GM18870 (cell line): ENCODE measurements around the gene BOLA2B.
"Not testable (repeated sequence)": the region's sequence is repeated elsewhere in the genome, so short reads cannot be mapped to it uniquely, and the experiment has no call there.

ENCODE experiments used
- ATAC-seq: cut with Tn5 transposase; IDR thresholded peaks from one replicate; pipeline ENCODE4 v1.9.1; 2021; ENCODE audit warnings: moderate library complexity; ENCODE audit not compliant: unreplicated experiment

Gene BOLA2B

GRCh38 chr16:30184891-30185682 lies 8.4 kb downstream of the BOLA2B start:
- ATAC-seq = no peak

- ATAC-seq = no peak
These were observed 9.2 kb downstream of the BOLA2B start for GRCh38 chr16:30184096-30184890.

- no peak for ATAC-seq
These were observed 10.0 kb downstream of the BOLA2B start, which contains the start of gene CORO1A for GRCh38 chr16:30183233-30184095. Gene CORO1A (plus strand): TSS chr16:30183602. CDS start chr16:30185210, 1,608 bp downstream.

- ATAC-seq = no peak
These were observed 12.7 kb downstream of the BOLA2B start for GRCh38 chr16:30180741-30181140.

DNA sequence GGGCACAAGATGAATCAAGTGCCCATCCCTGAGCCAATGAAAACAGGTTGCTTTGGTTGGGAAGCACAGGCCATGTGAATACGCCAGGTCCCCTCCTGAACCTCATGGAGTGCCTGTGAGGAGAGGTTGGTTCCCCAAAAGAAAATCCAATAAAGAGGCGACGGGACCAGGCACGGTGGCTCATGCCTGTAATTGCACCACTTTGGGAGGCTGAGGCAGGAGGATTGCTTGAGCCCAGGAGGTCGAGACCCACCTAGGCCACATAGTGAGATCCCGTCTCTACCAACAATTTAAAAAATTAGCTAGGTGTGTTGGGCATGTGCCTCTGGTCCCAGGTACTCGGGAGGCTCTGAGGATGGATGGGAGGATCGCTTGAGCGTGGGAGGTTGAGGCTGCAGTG lies 13.5 kb downstream of the BOLA2B start:
- ATAC-seq = no peak

GRCh38 chr16:30179195-30179594 lies 14.3 kb downstream of the BOLA2B start:
- ATAC-seq = no peak

DNA sequence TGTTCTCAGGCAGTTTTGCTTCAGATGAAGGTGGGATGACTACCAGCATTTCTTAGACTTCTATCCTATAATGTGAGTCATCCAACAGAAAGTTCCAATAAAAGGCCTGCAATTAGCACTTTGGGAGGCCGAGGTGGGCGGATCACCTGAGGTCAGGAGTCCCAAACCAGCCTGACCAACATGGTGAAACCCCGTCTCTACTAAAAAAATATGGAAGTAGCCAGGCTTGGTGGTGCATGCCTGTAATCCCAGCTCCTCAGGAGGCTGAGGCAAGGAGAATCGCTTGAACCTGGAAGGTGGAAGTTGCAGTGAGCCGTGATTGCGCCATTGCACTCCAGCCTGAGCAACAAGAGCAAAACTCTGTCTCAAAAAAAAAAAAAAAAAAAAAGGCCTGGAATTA lies 16.6 kb downstream of the BOLA2B start:
- not testable (repeated sequence) for ATAC-seq

GRCh38 chr16:30173054-30173453 lies 20.4 kb downstream of the BOLA2B start:
- no peak for ATAC-seq

- not testable (repeated sequence) for ATAC-seq
These were observed 23.3 kb downstream of the BOLA2B start for GRCh38 chr16:30170145-30170544.

GRCh38 chr16:30169416-30169815 lies 24.1 kb downstream of the BOLA2B start:
- not testable (repeated sequence) for ATAC-seq

GRCh38 chr16:30168746-30169145 lies 24.7 kb downstream of the BOLA2B start:
- ATAC-seq = not testable (repeated sequence)

DNA sequence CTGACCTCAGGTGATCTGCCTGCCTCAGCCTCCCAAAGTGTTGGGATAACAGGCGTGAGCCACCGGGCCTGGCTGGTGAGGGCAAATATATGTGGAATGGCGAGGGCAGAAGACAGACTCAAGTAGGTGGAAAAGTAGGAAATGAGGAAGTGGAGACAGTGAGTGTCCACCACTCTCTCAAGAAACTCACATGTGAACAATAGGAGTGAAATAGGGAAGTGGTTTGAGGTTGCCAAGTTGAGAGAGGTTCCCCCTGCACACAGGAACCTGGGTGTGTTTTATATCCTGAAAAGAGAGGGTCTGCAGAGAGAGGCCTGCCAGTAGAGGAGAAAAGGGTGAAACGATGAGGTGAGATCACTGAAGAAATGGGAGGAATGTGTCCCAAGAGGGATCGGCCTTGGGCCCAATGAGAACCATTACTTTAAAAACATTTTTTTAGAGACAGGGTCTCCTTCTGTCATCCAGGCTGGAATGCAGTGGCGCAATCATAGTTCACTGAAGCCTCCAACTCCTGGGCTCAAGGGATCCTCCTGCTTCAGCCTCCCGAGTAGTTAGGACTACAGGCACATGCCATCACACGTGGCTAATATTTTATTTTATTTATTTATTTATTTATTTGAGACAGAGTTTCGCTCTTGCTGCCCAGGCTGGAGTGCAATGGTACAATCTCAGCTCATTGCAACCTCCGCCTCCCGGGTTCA lies 27.1 kb downstream of the BOLA2B start:
- ATAC-seq = no peak

DNA sequence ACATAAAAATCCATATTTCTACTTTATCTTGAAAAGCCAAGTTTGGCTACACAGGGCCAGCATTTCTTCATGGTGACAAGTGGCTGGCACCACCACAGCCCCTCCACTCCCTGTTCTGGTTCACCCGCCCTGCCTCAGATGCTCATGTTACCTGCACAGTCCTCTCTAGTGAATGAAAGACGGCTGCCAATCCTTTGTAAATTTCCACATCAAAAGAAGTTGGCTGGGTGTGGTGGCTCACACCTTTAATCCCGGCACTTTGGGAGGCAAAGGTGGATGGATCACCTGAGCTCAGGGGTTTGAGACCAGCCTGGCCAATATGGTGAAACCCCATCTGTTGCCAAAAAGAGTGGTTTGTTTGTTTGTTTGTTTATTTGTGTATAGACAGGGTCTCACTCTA lies 29.9 kb downstream of the BOLA2B start:
- ATAC-seq = no peak

- no peak for ATAC-seq
These were observed 36.3 kb downstream of the BOLA2B start for GRCh38 chr16:30157214-30157613.

- no peak for ATAC-seq
These were observed 38.3 kb downstream of the BOLA2B start for GRCh38 chr16:30155188-30155587.

DNA sequence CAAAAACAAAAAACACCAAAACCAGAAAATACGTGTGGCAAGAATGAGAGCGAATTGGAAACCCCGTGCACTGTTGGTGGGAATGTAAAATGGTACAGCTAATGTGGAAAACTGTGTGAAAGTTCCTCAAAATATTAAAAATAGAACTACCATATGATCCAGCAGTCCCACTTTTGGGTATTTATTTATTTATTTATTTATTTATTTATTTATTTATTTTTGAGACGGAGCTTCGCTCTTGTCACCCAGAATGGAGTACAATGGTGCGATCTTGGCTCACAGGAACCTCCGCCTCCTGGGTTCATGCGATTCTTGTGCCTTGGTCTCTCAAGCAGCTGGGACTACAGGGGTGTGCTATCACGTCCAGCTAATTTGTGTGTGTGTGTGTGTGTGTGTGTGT lies 40.9 kb downstream of the BOLA2B start:
- ATAC-seq = no peak

GRCh38 chr16:30151091-30151490 lies 42.4 kb downstream of the BOLA2B start:
- no peak for ATAC-seq

DNA sequence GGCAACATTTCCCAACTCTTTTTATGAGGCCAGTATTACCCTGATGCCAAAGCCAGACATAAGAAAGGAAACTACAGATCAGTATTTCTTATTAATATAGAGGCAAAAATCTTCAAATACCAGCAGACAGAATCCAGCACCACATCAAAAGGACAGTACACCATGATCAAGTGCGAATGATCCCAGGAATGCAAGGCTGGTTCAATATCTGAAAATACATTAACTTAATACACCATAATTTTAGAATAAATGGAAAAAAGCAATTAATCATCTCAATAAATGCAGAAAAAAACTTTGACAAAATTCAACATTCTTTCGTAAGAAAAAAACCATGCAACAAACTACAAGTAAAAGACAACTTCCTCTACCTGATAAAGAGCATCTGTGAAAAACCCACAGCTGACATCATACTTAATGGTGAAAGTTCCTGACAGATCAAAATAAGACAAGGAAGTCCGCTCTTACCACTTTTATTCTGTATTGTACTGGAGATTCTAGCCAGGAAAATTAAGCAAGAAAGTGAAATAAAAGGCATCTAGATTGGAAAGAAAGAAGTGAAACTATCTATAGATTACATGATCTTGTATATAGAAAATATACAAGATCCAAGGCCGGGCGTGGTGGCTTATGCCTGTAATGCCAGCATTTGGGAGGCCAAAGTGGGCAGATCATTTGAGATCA lies 44.1 kb downstream of the BOLA2B start:
- ATAC-seq = no peak

DNA sequence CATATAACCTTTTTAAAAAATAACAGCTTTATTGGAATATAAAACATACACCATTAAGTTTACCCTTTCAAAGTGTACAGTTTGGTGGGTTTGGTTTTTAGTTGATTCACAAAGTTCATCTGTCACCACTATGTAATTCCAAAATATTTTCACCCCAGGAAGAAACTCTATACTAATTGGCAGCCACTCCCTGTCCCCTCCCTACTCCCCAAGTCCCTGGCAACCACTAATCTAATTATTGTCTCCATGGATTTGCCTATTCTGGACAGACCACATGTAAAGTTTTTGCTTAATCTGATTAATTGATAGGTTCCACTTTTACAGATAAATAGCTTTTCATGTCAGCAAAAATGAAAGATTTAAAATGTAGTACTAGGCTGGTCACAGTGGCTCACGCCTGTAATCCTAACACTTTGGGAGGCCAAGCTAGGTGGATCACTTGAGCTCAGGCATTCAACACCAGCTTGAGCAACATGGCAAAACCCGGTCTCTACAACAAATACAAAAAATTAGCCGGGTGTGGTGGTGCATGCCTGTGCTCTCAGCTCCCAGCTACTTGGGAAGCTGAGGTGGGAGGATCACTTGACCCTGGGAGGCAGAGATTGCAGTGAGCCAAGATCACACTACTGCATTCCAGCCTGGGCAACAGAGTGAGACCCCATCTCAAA lies 45.5 kb downstream of the BOLA2B start:
- no peak for ATAC-seq
